Mesothelial cell of epicardium (in vitro differentiated cells): ENCODE measurements around the gene ALK. TPM values are rescaled to one million over a fixed set of nuclear protein-coding genes. Genes with fewer than 3 reads are reported as not detected.

ENCODE experiments used
- DNase-seq, 2 experiments: peaks; one replicate each; pipeline ENCODE4 v3.0.0; 2021; ENCODE audit warnings: low spot score in 2 of 2; ENCODE audit not compliant: unreplicated experiment in 2 of 2
- H3K27ac Mint-ChIP-seq: 2 replicates; pipeline ENCODE4 v1.8.0; 2021; ENCODE audit warnings: mixed read lengths
- H3K27me3 Mint-ChIP-seq: 2 replicates; pipeline ENCODE4 v1.8.0; 2021; ENCODE audit warnings: low read depth, mixed read lengths
- H3K36me3 Mint-ChIP-seq: 2 replicates; pipeline ENCODE4 v1.8.0; 2021; ENCODE audit warnings: mixed read lengths
- H3K4me1 Mint-ChIP-seq: 2 replicates; pipeline ENCODE4 v1.8.0; 2021; ENCODE audit warnings: mixed read lengths
- H3K4me3 Mint-ChIP-seq: 2 replicates; pipeline ENCODE4 v1.8.0; 2021; ENCODE audit warnings: mild to moderate bottlenecking, moderate library complexity, mixed read lengths
- H3K9me3 Mint-ChIP-seq: 2 replicates; pipeline ENCODE4 v1.8.0; 2021; ENCODE audit warnings: mixed read lengths
- CTCF ChIP-seq: fragments of 200-600 bp; sonication (generic); IDR thresholded peaks from one replicate; pipeline ENCODE4 v1.5.0; 2021; ENCODE audit warnings: antibody characterized with exemption; ENCODE audit not compliant: unreplicated experiment
- total RNA-seq: library from RNA; stranded (reverse); gene quantifications from 3 replicates; pipeline ENCODE4 v1.2.1, GENCODE V29; 2021

Gene ALK
- total RNA-seq, 1 donor from 2014 or later, result 0.13 TPM

- H3K4me1 Mint-ChIP-seq, result no peaks in the 10 kb centered on the region
- DNase-seq, result no peak
- no peaks in the 10 kb centered on the region for H3K36me3 Mint-ChIP-seq
- no peak for TF ChIP-seq CTCF
- H3K27ac Mint-ChIP-seq, result no peak overlapping the region
- peaks cover 62% of the 10 kb centered on the region for H3K27me3 Mint-ChIP-seq
- H3K9me3 Mint-ChIP-seq, result no peaks in the 10 kb centered on the region
- H3K4me3 Mint-ChIP-seq, result no peak overlapping the region
Observed at GRCh38 chr2:29573147-29573546, 348.2 kb downstream of the ALK start.

- H3K4me1 Mint-ChIP-seq, result no peaks in the 10 kb centered on the region
- TF ChIP-seq CTCF, result no peak
- peaks cover 48% of the 10 kb centered on the region for H3K27me3 Mint-ChIP-seq
- no peak overlapping the region for H3K4me3 Mint-ChIP-seq
- H3K9me3 Mint-ChIP-seq, result no peaks in the 10 kb centered on the region
- H3K36me3 Mint-ChIP-seq, result no peaks in the 10 kb centered on the region
- no peak overlapping the region for H3K27ac Mint-ChIP-seq
- no peak for DNase-seq
Observed at GRCh38 chr2:29570539-29570938, 350.8 kb downstream of the ALK start.

- H3K27me3 Mint-ChIP-seq, result peaks cover 34% of the 10 kb centered on the region
- no peak for DNase-seq
- H3K36me3 Mint-ChIP-seq, result no peaks in the 10 kb centered on the region
- H3K4me3 Mint-ChIP-seq, result no peak overlapping the region
- H3K27ac Mint-ChIP-seq, result no peak overlapping the region
- no peaks in the 10 kb centered on the region for H3K4me1 Mint-ChIP-seq
- H3K9me3 Mint-ChIP-seq, result no peaks in the 10 kb centered on the region
- TF ChIP-seq CTCF, result no peak
Observed at GRCh38 chr2:29567906-29568520, 353.4 kb downstream of the ALK start.

- Mint-ChIP-seq H3K27ac (no peak overlapping the region), H3K9me3 (no peaks in the 10 kb centered on the region), H3K27me3 (peaks cover 16% of the 10 kb centered on the region), H3K4me3 (no peak overlapping the region), H3K4me1 (no peaks in the 10 kb centered on the region), H3K36me3 (no peaks in the 10 kb centered on the region)
- TF ChIP-seq CTCF, result no peak
- no peak for DNase-seq
Observed at GRCh38 chr2:29563697-29564096, 357.7 kb downstream of the ALK start.

- Mint-ChIP-seq H3K4me1 (no peaks in the 10 kb centered on the region), H3K4me3 (no peak overlapping the region), H3K36me3 (no peaks in the 10 kb centered on the region), H3K27me3 (peaks cover 11% of the 10 kb centered on the region), H3K27ac (no peak overlapping the region), H3K9me3 (no peaks in the 10 kb centered on the region)
- no peak for DNase-seq
- TF ChIP-seq CTCF, result no peak
Observed at GRCh38 chr2:29562896-29563295, 358.5 kb downstream of the ALK start.

- Mint-ChIP-seq H3K4me3 (no peak overlapping the region), H3K36me3 (no peaks in the 10 kb centered on the region), H3K27ac (no peak overlapping the region), H3K27me3 (peaks cover 10% of the 10 kb centered on the region), H3K4me1 (no peaks in the 10 kb centered on the region), H3K9me3 (no peaks in the 10 kb centered on the region)
- no peak for TF ChIP-seq CTCF
- DNase-seq, result no peak
Observed at GRCh38 chr2:29562319-29562718, 359.1 kb downstream of the ALK start.
